HG03460 (cell line): ENCODE measurements around the gene CACNA1D.
"Not testable (repeated sequence)": the region's sequence is repeated elsewhere in the genome, so short reads cannot be mapped to it uniquely, and the experiment has no call there.

Experiments
- ATAC-seq: cut with Tn5 transposase; IDR thresholded peaks from one replicate; pipeline ENCODE4 v1.9.1; 2021; ENCODE audit not compliant: unreplicated experiment

The CACNA1D gene

DNA sequence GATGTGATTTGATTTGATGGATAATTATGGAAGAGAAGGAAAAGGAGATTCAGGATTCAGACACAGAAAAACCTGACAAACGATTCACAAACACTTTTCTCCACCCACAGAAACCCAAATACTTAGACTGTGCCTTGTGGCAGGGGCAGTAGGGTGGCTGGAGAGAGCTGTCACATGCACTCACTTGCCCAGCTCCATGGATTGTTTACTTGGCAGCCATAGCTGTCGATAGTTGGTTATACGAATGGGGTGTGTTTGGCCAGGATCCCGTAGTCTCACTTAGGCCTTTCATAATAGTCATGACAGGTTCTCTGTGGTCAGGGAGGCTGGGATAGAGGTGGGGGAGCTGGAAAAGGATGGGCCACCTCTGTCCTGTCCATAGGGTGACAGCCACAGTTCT is 76.9 kb downstream of the CACNA1D start:
- ATAC-seq, result no peak

DNA sequence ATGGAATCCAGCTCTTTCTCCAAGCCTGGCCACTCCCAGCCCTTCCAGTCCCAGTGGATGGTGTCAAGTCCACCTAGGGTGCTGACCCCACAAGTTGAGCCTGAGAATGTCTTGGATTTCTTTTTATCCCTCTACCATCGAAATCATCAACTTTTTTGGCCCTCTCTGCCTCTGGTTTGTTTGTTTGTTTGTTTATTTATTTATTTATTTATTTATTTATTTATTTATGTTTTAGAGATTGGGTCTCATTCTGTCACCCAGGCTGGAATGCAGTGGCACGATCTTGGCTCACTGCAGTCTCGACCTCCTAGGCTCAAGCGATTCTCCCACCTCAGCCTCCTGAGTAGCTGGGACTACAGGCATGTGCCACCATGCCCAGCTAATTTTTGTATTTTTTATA is 77.8 kb downstream of the CACNA1D start:
- not testable (repeated sequence) for ATAC-seq

- ATAC-seq, result no peak
Observed at GRCh38 chr3:53577506-53577905, 83.1 kb downstream of the CACNA1D start.

GRCh38 chr3:53579636-53580035 is 85.2 kb downstream of the CACNA1D start:
- ATAC-seq, result no peak

DNA sequence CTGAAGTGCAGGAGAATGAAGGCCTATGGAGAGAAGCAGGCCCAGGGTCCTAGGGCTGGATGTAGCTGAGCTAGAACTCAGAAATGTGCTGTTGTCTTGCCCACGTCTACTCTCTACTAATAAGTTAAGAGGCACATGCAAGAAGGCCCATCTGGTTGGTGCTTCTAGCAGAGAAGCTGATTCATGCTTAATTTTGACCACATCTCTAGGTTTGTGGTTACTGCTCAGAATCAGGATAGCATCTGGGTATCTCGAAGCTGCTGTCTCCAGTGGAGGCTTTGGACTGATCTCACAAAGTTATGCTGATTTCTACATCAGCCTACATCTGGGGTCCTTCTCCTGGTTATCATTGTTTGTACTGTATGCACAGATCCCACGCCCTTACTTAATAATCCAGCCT is 87.3 kb downstream of the CACNA1D start:
- ATAC-seq, result no peak

GRCh38 chr3:53583161-53583690 is 88.8 kb downstream of the CACNA1D start:
- ATAC-seq, result no peak

DNA sequence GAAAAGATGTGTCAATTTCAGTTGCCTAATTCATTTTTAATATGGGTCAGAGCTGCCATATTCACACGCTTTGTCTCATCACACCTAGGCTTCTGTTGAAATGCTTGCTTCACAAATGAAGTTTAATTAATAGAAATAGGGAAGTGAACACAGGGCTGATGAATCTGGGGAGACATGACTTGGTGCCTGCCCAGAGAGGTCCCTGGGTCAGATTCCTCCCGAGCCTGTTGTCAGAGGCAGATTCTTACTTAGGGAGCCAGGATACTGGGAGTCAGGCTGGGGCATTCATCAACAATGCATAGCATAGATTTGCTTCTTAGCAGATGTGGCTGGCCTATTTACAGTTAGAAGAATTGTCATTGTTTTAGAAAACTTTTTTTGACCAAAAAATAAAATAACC is 90.6 kb downstream of the CACNA1D start:
- no peak for ATAC-seq

DNA sequence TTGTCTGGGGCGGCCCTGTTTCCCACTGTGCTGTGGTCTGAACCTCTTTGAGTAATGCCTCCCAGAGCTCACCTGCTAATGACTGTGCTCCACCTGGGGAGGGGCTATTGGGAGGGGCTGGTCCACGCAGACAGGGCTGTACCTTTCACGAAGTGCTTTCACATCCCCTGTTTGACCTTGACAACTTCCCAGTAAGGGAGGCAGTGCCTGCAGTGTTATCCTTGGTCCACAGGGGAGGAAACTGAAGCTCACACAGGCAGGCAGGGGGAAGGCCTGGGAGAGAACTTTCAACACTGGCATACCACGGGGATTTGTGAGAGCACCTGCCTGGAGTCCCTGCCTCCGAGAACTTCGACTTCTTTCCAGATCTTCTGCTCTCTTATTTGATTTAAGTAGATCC is 91.2 kb downstream of the CACNA1D start:
- ATAC-seq, result no peak

- ATAC-seq, result no peak
Observed at GRCh38 chr3:53588122-53588521, 93.7 kb downstream of the CACNA1D start.

GRCh38 chr3:53589201-53589600 is 94.8 kb downstream of the CACNA1D start:
- ATAC-seq, result no peak

DNA sequence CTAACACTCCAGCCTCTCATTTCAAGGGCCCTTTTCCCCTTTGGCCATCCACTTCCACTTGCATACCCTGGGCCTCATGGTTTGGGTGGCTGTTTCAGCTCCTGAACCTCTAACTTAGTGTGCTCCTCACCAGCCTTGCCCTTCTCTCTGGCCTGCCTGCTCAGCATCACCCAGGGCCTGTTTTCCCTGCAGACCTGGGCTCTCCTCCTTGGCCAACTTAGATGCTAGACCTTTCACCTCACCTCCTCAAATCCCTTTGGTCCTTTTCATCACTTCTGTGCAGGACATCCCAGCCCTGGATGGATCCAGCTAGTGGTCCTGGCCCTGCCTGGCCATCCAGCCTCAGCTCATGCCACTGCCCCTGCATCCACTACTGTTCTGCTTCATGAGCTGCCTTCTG is 95.4 kb downstream of the CACNA1D start:
- ATAC-seq, result no peak

- ATAC-seq, result no peak
Observed at GRCh38 chr3:53590606-53591005, 96.2 kb downstream of the CACNA1D start.

DNA sequence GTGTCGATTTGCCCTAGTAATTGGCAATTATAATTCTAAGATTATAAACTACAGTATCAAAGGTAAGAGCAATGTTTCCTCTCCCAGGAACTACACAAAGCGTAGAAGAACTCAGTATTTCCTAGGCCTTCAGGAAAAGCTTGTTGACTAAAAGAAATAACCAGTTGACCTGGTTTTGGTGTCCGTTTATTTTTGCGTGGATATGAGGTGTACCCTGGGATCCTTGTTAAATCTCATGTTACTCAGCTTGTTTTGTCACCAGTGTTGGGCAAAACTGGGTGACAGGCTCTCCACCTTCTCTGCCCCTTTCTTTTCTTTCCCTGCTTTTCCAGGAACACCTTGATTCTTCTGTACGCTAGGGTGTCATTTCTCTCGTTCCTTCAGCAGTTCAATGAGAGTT is 97.2 kb downstream of the CACNA1D start:
- no peak for ATAC-seq

DNA sequence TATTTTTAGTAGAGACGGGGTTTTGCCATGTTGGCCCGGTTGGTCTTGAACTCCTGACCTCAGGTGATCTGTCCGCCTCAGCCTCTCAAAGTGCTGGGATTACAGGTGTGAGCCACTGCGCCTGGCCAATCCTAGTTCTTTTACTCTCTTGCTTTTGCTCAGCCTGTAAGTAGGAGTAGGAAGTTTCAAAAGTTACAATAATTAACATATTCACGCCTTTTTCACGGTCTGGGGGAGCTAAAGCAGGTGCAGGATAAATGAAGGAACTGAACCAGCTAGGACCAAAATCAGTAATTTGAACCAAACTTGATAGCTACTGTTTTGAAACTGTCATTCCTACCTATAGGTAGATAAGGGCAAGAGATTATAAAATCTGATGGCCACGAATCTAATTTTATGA is 98.5 kb downstream of the CACNA1D start:
- ATAC-seq, result no peak

- no peak for ATAC-seq
Observed at GRCh38 chr3:53593611-53594010, 99.2 kb downstream of the CACNA1D start.

DNA sequence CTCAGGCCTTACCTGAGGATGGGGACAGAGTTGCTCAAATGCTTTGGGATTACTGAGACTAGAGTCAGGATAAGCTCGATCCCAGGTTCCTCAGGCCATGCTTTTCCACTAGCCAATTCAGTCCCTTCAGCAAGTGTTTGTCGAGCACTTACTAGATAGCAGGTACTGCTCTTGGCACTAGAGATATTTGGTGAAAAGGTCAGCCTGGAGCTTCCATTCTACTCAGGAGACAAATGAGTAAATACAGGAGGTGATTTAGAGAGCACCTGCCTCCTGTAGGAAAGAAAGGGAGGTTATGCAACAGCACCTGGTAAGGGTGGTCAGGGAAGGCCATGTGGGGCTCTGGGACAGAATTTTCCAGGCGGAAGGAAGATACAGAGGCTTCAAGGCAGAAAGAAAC is 99.9 kb downstream of the CACNA1D start:
- ATAC-seq, result no peak

DNA sequence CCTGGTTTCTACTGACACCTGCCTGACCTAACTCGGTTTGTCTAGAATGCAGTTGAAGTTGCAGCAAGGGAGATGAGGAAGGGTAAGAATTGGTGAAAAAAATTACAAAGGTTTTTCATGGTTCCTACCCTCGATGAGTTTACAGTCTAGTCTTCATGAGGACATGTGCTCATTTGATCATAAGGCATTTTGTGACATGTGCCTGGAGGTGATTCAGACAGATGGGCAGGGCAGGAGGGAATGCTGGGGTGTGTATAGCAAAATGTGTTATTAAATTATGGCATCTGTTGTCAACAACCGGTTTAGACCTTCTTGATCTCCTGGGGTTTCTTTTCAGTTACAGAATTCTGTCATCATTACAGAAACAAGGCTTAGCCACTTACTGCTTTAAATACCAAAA is 101.2 kb downstream of the CACNA1D start:
- ATAC-seq, result no peak

DNA sequence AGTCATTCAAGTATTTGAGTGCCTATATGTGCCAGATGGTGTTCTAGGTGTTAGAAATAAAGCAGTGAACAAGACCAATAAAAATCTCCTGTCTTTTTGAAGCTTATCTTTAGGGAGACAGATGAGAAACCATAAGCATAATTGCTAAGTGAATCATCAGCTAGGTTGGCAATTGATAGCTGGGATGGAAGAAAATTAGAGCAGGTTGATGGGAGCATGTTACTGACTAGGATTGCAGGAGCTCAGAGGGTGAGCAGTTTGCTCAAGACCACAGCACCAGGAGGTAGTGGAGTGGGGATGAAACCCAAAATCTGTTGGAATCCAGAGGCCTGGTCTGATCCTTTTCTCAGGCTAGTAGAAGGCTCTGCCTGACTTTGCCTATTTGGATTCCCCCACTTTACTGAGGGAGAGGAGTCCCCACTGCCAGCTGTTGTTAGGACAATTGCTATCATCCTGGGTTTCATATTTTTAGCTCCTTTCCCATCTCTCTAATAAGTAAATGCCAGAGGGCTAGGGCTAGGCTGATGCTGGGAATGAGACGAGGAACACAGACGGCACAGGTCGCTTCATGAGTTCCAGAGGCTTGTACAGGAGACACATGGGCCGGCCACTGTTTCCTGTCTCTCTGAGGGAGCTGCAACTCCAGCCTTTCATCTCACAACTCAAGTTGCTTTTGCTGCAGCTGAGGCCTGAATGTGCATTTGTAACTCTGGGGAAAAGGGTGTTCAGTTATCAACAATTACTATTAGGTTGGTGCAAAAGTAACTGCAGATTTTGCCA is 102.9 kb downstream of the CACNA1D start:
- ATAC-seq, result no peak

- ATAC-seq, result no peak
Observed at GRCh38 chr3:53599771-53600170, 105.4 kb downstream of the CACNA1D start.

DNA sequence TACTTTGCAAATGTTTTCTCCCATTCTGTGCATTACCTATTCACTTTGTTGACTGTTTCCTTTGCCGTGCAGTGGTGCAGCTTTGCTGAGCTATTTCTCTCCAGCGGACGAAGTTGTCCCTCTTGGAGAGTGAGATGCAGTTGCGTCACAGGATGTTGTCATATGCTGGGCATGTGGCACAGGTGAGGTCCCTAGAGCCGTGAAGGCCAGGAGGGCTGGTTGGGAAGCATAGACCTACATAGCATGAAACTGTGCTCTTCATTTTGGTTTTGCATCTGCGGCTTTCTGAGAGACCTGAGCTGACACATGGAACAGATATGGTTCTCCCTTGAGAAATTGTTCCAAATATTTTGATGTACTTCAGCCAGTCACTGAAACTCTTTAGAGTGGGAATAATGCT is 108.5 kb downstream of the CACNA1D start:
- no peak for ATAC-seq

- no peak for ATAC-seq
Observed at GRCh38 chr3:53604232-53604631, 109.8 kb downstream of the CACNA1D start.

DNA sequence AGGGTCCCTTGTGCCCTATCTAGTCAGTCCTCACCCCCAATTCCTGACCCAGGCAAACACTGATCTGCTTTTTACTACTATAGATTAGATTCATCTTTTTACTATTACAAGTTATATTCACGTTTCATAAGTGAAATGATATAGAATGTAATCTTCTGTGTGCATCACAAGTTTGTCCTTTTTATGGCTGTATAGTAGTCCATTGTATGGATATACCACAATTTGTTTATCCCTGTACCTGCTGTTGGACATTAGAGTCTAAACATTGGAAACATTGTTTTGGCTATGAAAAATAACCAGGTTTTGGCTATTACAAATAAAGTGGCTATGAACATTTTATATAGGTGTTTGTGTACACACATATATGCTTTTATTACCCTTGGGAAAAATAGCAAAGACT is 112.4 kb downstream of the CACNA1D start:
- ATAC-seq, result no peak

DNA sequence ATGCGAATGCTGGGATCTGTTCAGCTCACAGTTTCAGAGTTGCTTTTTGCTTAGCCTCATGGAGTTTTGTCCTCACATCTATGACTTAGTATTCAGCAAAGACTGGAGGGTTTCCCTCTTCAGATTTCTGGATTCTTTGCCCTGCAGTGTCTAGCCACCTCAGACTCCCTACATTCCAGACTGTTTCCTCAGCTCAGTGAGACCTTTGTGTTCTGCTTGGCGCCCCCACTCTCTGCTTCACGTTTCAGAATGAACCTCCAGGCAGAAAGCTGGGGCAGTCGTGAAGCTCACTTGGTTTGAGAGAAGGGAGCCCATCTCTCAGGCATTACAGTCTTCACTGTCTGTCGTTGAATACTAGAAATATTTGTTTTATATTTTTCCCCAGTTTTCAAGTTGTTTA is 118.1 kb downstream of the CACNA1D start:
- no peak for ATAC-seq
